Raji (cell line): Measurements from ENCODE around the gene ETV6.

ENCODE experiments used
- POLR2A ChIP-seq: IDR thresholded peaks from 2 replicates; pipeline ENCODE4 v1.6.1; 2011; ENCODE audit warnings: low read depth, low read length, control low read depth; ENCODE audit not compliant: insufficient read depth

ETV6 gene

DNA sequence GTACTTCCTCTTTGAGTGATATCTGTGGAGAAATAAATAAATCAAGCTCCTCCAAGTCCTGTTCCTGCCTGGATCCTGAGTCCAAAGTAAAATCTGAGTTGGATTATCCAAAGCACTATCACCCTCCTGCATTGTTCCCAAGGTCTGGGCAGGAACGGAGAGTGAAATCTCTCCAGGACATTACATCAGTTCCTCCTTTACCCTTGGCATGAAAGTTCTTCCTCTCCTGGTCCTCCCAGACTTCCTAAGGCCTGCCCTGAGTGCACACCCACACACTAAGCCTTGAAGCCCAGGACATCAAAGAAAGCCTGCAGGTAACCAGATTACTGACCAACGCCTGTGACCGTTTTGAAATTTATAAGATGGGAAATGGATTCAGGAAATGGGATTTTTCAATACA is 214.5 kb downstream of the ETV6 start:
- no peak for TF ChIP-seq POLR2A

DNA sequence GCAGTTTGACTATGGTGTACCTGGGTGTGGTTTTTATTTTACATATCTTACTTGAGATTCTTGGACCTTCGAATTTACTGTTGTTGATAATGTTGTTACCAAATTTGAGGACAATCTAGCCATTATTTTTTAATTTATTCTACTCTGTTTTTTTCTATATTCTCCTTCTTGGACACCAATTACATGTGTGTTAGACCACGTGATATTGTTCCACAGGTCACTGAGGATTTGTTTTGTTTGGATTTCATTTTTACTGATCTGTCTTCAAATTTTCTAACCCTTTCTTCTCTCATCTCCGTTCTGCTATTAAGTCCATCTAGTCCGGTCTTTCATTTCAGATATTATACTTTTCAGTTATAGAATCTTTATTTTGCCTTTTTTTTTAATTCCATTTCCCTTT is 216.3 kb downstream of the ETV6 start:
- no peak for TF ChIP-seq POLR2A

DNA sequence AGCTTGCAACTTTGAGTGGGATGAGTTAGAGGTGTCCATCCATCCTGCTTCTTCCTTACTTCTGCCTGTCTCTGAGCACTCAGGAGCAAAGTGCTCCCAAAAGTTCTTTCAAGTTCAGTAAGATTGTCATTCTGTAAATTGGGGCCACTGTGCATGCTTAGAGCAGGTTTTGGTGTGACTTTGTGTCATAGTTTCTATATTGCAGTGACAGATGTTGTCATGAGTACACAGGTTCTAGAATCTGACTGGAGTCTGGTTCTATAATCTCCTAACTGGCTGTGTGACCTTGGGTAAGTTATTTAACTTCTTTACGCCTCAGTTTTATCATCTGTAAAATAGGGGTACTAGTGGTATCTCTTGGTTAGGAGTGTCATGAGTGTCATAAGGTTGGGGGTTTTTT is 218.6 kb downstream of the ETV6 start:
- TF ChIP-seq POLR2A, result no peak

DNA sequence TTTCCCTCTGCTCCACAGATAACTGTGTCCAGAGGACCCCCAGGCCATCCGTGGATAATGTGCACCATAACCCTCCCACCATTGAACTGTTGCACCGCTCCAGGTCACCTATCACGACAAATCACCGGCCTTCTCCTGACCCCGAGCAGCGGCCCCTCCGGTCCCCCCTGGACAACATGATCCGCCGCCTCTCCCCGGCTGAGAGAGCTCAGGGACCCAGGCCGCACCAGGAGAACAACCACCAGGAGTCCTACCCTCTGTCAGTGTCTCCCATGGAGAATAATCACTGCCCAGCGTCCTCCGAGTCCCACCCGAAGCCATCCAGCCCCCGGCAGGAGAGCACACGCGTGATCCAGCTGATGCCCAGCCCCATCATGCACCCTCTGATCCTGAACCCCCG is 219.9 kb downstream of the ETV6 start:
- TF ChIP-seq POLR2A, result no peak

DNA sequence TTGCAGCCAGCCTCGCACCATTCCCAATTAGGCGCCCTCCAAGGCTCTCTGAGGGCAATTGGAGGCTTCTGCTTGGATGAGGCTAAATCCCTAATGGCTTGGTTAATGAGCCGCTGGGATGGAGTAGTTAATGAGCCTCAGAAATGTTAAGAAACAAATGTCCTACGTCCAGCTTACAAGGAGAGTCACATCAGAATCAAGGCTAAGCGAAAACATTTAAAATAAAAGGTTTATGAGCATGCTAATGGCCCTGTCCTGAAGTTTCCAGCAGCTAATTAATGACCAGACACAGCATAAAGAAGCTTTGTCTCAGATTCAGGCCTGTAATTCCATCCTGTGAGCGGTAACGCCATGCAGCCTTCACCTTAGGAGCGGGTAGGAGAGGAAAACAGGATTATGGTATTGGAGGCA is 220.6 kb downstream of the ETV6 start:
- no peak for TF ChIP-seq POLR2A

DNA sequence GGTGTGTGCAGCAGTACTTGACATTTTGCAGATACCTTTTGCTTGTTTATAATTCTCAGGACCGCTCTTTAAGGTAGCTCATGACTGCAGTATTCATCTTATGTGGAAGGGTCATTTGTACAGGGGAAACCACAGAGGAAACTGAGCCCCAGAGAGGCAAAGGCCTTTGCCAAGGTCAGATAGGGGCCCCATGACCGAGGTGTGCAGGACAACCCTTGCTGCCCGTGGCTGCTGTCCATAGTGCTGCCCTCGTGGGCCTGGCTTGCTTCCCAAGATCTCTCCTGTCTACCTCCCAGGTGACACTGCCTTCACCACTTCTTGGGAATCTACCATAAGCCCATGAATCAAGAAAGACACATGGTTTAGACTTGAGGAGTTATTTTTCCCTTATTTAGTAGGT is 222.6 kb downstream of the ETV6 start:
- no peak for TF ChIP-seq POLR2A

DNA sequence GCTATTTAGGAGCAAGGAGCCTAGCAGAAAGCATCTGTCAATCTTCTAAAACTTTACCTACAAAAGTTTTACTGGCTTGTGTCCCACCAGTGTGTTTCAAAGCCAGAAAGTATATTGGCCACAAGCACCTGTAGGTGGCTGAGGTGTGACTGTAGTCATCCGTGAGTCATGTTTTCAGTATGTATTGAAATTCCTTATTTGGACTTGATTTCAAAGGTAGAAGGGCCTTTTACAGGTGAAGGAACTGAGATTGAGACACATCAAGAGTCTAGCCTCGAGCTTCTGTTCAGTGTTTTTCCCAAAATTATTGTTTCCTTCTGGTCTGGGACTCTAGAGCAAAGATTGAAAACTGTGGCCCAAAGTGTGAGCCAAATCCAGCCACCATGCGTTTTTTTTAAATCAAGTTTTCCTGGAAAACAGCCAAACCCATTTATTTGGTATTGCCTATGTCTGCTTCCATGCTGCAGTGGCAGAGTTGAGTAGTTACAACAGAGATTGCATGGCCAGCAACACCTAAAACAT is 226.0 kb downstream of the ETV6 start:
- no peak for TF ChIP-seq POLR2A

DNA sequence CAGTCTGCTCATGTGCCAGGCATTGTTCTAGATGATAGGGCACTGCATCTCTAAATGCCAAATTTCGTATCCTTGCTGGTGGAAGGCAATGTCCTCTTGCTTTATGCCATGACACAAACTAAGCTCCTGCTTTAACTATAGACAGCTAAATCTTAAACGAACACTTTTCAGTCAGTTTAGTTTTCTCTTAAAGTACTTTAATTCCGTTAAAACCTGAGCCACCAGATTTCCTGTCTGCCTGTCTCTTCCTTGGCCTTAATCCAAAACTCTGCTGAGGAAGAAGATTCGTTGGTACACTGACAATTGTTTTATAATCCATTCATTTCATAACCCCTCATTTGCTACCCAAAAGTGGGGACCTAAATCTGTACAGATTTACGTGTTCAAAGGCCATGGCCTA is 226.8 kb downstream of the ETV6 start:
- TF ChIP-seq POLR2A, result no peak

DNA sequence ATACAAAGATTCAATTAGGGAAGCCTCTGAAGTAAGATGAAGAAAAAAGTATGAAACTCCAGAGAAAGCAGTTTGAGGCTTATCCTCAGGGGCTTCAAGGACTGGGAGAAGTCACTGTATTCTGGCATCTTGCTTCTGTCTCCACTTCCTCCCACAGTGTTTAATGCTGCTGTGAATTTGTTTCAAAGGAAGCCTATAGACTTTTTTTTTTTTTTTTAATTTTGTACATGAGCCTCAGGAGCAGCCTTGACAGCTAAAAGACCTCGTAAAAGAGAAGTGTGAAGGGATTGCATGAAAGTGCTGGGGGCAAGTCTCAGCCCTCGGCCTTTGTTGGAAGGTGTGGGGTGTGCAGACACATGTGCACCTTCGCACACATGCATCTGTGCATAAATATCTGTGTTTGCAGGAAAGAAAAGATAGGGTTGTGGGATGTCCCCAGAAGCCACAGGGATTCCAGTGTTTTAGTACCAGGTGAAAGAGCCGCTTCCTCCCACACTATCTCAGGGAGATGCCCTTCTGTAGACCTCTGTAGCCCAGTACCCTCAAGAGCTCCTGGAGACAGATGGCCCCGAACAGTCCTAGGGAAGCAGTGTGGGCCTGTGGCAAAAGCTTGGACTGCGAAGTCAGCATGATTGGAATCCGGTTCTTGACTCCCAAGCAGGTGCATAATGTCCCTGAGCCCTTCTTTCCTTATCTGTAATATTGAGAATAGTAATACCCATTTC is 227.8 kb downstream of the ETV6 start:
- no peak for TF ChIP-seq POLR2A

DNA sequence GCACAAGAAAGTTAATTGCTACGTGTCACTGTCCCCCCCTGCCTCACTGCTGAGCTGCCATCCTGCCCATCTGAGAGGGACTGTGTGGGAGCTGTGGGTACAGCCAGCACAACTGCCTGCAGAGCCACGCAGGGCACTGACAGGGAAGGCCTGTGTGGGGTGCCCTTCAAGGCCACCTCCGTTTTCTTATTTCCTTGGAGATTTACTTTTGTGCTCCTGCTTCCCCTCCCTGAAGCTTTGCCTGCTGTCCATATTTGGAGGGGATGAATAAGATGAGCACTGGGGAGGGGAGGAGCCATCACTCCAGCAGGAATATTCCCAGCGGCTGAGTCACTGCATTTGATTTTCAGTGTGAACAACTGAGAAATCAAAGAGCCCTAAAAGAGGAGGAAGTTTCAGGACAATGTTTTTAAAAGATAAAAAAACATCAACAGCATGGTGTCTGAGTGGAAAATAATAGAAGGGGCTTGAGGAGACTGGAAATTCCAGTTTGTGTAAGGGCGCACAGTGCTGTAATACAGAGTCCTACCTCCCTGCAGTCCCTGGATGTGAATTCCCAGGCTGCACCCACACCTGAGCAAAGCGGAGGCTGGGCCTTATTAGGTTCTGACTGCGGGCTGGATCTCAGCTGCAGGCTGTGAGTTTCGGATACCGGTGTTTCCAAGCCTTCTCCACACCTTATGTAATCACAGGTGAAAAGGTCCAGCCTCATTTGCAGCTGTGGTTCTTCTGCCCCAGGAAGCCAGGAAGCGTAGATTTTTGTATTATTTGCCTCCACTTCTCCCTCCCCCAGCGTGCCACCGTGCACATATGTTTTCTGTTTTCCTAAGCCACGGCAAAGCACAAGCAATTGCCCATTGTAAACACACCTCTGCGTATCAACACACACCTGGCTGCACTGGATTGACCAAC is 228.7 kb downstream of the ETV6 start:
- no peak for TF ChIP-seq POLR2A

DNA sequence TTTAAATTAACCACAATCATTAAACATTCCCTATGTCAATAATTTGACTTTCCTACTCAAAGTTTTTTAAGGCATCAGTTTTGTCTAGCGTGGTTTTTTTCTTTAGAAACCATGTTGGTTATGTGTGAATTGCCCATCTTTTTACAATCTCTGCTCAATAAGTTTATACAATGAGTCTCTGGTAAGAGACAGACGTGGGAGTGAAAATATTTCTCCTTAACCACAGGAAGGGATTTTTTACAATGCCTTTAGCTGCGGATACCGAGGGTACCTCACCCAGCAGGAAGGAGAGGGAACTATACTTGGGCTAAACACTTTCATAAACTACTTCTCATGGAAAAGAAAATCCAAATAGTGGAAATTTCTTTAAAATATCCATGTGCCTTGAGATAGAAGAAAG is 229.8 kb downstream of the ETV6 start:
- no peak for TF ChIP-seq POLR2A

DNA sequence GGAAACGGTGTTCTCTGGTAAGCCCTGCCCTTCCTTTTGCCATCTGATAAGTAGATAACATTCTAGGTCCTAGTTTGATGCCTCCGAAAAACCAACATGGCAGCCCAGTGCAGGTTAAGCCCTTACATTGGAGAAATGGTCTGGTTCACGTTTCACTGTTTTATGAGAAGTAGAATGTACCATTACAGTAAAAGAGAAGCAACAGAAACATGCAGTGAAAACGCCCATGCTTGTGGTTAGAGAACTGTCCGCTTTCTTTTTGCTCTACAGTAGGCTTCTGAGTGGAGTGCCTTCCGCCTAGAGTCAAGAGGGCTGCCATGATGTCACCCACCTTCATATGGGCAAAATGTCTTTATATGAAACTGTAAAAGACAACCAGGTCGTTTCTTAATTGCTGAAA is 230.9 kb downstream of the ETV6 start:
- TF ChIP-seq POLR2A, result no peak

DNA sequence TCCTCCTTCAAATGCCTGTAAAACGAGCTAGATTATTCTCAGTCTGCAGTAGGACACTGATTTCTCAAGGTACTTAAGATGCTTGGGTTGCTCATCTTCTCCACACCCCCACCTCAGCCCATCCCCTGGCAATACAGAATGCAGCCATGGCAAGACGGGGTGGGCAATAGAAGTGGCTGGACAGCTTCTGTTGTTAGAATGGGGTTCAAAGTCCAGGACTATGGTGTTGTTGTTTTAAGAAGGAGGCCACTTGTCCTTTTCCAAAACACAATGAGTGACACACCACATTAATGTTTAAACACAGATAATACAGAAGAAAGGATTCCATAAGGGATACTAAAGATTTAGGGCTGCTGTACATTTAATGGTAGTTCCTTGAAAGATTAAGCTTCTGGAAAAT is 232.4 kb downstream of the ETV6 start:
- TF ChIP-seq POLR2A, result no peak

DNA sequence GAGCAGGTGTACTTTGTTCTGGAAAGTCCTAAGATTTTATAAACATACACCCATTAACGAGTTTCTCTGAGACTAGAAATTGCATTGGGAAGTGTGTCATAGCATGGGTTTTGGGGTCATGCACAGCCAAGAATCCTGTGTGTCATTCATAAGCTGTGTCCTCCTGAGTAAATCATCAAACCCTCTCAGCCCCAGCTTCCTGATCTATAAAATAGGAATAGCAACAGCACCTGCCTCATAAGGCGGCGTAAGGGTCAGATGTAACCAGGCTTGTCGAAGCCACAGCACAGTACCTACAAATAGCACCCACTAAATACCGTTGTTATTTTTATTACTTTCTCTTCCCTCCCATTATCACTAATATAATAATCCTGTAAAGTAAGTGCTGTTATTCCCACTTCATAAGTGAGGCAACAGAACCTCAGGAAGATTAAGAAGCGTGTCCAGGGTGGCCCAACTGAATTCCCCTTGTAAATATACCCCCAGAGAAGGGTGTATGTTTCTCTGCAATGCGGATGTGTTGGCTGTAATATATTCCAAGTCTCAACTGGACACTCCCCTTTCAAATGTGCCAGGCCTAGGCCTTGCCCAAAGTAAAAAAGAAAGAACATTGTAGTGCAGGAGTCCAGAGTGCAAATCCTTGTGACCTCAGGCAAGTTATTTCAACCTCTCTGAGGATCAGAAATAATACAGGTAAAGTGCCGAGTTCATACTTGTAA is 233.0 kb downstream of the ETV6 start:
- TF ChIP-seq POLR2A, result no peak

DNA sequence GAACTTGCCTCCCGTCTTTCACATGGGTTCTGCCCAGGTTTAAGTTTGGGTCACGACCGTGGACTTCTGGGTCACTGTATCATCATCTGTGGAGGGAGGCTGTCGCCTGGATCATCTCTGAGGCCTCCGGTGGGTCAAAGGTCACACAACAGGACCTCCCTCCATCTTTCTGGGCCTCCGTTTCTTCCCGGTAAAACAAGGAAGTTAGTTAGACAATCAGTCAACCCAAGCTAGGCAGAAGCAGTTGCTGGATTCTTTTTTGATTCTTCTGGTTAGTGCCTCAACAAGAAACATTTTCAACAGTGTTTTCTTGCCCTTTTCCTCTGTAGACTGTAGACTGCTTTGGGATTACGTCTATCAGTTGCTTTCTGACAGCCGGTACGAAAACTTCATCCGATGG is 234.6 kb downstream of the ETV6 start:
- no peak for TF ChIP-seq POLR2A
